ENCODE results near the gene ANKS1B.

The ANKS1B gene

DNA sequence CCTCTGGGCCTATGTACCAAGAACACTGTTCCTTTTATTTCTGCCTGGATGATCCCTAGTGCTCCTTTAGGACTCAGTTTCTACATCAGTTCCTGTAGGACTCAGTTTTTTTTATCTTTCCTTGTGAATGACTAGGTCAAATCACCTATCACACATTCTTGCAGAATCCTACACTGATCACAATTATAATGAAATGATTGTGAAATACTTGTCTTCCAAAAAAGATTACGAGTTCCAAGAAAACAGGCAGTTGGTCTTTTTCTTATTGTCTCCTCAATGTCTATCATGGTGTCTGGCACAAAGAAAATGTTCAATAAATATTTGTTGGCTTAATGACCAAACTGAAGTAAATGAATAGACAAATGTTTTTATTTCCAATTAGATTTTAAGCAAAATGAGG, 432.7 kb downstream of the ANKS1B start:
- no peak for DNase-seq

DNA sequence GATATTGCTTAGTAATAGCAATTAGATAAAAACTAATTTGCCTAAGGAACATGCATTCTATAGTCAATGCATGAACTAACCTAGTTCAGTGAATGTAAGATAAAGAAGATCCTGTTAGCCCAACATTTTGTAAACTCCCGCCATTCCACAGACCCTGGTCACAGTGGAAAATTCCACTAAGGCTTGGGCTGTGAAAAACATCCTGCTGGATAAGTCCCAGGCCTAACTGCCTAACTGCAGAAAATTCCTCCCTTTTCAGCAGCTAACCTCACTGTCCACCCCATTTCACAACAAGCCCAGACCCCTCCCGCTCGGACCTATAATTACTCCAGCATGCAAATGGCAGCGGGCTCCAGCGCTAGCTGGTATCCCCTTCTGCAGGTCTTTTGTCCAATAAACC, 435.1 kb downstream of the ANKS1B start:
- DNase-seq, result no peak

DNA sequence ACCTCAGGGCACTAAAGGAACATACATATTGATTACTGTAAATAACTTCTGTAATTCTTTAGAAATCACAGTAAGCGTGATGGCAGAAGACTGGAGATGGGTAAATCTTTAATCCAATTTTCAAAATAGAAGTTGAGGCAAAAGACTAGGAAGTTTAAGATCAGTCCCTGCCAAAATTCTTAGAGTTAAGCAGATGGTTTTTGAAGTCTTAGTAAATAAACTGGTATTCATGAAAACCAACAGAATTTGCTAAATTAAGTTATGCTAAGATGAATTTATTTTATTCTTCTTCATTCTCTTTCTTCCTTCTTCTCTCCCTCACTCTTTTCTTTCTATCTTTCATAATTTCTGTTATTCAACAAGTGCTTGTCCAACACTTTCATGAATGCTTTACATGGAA, 435.5 kb downstream of the ANKS1B start:
- DNase-seq, result no peak

DNA sequence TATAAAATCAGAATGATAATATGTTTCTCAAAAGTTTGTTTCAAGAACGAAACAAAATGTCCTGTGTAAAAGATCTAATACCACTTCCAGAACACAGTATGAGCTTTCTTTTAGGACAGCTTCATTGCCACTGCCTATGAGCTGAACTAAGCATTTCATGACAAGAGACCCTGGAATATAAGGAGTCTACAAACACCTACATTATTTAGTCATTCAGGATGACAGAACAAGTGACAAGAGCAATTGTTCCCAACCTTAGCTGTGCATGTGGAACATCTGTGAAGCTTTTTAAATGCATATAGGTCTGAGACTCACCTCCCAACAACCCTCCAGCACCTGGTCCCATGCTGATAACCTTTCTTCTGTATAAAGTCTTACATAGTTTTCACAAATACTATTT, 440.3 kb downstream of the ANKS1B start:
- DNase-seq, result no peak

DNA sequence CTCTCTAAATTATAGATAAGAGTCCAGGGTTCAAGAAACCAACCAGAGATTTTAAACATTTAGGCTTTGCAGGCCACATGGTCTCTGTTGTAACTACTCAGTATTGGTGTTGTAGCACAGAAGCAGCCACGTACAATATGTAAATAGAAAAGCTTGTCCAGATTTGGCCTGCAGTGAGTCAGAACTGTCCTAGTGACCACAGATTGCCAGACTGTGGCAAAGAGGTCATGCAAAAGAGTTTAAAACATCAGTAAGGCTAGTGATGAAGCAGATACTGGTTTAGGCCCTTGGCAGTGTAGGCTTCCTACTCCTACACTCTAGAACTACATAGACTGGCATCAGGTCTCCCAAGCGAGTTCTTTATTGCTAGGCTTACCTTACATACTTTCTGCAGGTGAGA, 454.8 kb downstream of the ANKS1B start:
- DNase-seq, result no peak

DNA sequence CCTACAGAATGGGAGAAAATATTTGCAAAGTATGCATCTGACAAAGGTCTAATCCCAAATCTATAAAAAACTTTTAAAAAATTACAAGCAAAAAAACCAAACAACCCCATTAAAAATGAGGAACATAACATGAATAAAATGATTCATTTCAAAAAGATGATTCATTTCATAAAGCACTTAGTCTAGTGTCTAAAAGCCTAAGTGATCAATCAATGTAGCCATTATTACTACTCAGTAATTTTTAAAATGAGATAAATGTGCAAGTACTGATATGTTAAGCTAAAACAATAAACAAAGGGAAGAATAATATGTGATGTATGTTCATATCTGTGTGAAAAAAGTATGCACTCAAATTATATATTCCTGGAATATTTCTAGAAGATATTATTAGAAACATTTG, 456.3 kb downstream of the ANKS1B start:
- no peak for DNase-seq

DNA sequence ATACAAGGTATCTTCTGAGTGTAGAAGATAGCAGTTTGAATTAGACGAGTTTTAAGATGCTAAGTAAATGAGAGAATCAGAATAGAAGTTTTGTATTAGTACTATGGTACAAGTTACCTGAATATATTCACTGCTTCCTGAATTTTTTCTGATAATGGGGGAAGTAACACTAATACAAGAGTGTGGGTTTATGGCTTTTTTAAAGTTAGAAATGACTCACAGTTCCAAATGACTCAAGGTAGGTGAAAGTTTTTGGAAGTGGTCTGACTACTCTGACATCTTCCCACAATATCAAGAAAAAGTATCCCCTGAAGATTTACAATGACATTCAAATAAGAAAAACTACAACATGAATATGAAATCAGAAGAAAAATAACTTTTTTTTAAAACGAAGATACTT, 460.9 kb downstream of the ANKS1B start:
- no peak for DNase-seq

DNA sequence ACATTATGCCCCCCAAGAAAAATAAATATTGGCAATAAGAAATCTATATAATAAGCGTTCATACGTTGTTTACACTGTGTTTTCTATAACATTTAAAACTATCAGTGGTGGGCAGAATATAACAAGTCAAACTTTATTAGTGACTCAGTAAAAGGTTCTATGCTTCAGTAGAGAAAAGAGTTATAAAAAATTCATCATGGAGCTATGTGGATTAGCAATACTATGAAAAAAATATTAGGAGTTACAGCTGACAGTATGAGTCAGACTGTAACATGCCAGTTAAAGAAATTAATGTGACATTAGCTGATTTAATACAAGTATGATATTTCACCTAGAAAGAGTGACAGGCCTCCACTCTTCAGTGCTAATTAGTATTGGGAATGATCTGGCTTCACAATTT, 462.3 kb downstream of the ANKS1B start:
- DNase-seq, result no peak

DNA sequence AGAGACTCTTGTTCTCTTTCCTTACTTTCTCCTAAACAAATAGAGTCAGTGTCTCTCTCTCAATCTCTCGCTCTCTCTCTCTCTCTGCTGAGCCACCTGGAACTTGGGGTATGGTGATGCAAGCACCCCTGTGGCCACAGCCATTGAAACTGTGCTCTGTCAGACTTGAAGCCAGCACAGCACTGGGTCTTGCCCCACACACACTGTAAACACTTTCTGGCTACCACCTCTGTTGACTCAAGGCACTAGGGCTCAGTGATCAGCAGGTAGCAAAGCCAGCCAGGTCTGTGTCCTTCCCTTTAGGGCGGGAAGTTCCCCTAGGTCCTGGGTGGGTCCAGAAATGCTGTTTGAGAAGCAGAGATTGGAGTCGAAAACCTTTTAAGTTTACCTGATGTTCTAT, 463.1 kb downstream of the ANKS1B start:
- no peak for DNase-seq

DNA sequence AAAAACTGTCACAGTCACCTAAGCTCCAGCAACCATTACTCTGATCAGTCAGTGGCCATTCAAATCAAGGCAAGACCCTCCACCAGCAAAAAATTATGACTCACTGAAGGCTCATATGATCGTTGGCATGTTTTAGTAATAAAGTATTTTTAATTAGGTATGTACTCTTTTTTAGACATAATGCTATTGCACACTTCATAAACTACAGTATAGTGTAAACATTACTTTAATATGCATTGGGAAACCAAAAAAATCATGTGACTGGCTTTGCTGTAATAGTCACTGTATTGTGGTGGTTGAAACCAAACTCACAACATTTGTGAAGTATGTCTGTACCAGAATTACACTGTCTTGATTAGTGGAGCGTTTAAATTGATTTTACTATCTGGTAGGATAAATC, 471.7 kb downstream of the ANKS1B start:
- DNase-seq, result no peak

DNA sequence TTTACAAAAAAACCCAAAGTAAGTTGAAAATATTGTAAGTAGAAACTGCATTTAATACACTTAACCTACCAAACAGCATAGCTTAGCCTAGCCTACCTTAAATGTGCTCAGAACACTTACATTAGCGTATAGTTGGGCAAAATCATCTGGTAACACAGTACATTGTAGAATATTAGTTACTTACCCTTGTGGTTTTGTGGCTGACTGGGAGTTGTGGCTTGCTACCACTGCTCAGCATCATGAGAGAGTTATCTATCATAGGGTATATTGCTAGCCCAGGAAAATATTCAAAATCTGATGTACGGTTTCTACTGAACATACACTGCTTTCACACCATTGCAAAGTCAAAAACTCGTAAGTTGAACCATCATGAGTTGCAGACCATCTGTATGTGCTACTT, 478.9 kb downstream of the ANKS1B start:
- DNase-seq, result no peak

DNA sequence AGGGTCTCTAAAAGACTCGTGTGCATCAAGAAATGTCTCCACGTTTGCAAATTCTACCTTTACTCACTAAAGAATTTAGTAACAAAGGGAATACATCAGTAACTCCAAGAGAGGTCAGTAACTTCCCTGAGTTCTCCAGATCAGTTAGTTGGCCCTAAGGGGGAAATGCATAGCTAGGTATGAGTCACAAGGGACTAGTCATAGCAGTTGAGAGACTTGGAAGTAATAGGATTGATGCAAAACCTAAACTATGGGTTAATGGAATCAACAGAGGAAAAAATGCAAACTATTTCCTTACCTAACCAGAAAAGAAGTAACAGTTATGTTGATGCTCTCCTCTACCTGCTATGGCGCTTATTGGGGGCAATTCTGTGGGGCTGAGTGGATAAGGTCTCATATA, 486.0 kb downstream of the ANKS1B start:
- no peak for DNase-seq

DNA sequence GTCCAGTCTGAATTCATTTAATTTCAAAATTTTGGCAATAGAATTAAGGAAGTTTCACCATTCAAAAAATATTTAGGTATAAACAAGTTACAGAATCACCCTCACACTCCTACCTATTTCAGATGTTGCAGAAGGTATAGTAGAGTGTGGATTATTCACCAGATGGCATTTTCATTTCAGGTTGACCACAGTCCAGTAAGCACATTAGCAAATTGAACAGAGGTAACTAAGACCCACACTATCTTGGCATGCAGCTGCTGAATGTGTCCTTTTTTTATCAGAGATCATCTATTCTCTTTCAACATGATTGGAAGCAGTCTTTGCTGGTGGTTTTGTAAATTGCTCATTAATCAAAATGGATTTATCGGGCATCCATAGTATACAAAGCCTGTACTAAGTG, 488.9 kb downstream of the ANKS1B start:
- no peak for DNase-seq

DNA sequence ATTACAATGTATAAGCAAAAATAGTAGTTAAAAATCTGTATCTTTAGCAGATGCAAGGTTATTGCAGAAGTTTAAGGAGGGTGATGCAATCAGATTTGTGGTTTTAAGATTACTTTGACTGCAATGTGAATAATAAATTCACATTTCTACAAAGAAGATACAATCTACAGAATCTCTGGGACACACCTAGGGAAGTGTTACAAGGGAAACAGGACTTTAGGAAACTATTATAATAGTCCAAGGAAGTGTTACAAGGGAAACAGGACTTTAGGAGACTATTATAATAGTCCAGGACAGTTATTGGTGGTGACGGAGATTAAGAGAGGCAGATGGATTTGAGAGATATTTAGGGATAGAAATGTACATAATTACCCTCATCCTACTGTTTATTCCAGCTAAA, 491.5 kb downstream of the ANKS1B start:
- DNase-seq, result no peak

DNA sequence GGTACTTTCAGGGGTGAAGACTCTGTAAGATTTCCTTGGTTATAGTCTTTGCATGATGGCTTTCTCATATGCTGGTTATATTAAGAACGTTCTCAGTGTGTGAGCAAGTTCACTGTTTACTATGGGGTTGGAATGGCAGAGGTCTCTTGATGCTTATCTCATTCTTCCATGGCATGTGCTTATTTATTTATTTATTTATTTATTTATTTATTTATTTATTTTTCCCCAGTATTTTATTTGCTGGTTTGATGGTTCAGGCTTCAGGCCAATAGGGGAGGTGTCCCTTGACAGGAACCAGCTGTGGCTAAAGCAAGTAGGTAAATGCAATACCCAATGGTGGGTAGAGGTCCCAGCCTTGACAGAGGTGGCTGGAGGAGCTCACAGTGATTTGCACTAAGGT, 498.5 kb downstream of the ANKS1B start:
- no peak for DNase-seq

DNA sequence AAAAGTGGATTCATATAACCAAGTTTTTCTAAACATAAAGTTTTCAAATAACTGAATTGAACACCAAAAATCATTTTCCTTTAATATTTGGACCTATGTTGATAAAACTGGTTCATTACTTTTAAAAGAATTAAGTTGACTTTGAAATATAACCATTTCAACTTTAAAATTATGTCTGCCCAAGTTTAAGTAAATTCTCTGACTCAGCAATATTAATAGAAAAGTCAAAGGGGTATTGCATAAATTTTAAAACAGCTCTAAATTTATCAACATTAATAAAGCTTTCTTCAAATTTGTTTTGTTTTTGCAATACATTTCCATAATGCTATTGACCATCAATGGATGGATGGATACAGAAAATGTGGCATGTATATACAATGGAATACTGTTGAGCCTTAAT, 505.6 kb downstream of the ANKS1B start:
- no peak for DNase-seq

DNA sequence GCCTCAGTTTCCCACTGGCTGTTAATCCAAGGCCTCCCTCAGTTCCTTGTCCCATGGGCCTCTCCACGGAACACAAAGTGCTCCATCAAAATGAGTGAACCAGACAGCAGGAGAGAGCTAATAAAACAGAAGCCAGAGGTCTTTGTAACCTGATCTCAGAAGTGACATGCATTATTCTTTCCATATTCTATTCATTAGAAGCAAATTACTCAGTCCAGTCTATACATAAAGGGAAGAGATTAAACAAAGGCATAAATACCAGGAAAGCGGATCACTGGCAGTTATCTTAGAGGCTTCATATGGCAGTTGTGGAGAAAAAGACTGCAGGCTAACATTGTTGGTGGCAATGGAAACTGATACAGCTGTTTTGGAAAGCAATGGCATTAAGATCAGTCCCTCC, 507.8 kb downstream of the ANKS1B start:
- DNase-seq, result no peak

DNA sequence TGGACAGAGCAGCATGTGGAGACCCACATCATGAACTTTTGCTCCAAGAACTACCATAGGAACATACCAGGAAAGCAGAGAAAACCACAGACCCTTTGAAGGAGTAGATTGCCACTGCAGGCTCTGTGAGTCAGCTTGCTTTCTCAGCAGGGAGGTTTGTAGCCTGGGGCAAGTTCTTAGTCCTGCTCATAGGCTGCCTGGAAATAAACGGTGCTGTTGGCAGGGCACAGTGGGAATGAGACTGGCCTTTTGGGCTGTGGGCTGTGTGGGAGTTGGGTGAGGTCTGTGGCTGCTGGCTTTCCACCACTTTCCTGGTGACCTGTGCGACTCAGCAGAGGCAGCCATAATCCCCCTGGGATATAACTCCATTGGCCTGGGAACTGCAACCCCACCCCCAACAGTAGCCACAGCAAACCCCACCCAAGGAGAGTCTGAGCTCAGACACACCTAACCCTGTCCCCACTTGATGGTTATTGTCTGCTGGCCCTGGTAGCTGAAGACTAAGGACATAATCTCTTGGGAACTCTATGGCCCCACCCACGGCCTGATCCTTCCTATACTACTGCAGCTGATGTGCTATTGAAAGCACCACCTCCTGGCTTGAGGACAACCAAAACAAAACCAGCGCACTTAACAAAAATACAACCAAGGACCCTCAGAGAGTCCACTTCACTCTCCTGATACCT, 529.2 kb downstream of the ANKS1B start:
- no peak for DNase-seq

DNA sequence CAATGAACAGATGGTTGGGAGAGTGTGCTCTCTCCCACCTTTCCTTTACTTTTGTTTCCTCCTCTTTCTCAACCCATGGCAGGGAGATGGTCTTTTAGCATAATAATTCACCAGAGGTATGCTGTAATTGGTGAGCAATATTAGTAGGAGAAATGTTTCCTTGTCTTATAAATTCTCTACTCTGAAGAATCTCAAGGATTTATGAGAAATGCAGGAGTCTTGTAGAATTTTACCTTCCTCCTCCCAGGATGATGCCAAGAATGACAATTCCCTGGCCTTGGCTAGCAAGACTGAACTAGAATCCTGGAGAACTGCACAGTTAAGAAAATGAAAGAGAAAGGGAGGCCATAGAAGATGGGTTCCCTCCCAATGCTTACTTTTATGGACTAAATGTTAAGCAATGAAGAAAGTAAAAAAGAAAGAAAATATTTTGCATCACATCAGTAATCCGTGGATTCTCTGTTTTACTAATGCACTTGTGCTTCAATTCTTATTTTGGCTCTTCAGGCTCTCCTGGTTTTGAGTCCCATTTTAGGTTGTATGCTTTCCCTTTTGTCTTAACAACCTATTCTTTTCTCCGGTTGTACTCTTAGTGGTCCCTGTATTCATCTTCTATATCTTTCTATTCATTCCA, 530.1 kb downstream of the ANKS1B start:
- DNase-seq, result no peak

DNA sequence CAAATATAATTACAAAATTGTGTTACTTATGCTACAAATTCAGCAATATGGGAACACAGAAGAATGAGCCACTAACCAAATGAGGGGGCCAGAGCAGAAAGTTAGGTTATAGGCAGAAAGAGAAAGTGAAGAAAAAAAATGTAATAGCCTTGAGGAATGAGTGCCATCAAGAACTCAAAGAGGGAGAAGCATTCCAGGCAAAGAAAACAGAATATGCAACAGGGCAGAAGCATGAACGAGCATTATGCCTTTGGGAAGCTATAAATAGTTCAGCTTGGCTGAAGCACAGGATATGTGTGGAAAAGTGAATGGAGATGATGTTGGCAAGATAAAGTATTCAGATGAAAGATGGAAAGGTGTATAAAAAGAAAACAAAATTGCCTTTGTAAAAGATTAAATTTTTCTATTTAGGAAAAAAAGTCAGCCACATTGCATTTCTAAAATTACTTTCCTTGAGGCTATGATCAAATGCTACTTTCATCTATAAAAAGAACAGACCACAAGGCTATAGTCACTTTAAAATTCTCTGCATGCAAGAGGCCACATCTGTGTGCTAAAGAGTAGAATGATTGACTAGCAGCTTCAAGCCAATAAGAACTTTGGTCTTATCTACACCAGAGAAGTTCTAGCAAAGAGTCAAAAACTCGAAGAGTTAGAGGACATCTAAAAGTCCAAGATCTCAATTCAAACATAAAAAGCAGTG, 530.7 kb downstream of the ANKS1B start:
- no peak for DNase-seq

DNA sequence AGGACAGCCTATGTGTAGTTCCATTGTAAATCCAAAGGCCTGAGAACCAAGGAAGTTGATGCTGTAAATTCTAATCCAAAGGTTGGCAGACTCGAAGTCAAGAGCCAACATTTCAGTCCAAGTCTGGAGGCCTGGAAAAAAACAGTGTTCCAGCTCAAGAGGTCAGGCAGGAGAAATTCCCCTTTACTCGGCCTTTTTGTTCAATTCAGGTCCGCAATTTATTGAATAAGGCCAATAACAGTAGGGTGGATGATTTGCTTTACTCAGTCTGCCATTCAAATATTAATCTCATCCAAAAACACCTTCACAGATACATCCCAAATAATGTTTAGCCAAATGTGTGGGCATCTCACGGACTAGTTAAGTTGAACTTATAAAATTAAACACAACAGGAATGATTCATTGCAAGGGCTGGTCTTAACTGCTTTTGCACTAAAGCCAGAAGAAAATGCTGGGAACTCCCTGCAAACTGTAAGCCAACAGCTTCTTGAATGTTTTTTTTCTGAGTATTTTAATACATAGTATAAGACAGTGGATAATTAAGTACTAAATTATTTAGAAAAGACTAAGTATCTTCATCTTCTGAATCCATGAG, 534.6 kb downstream of the ANKS1B start:
- DNase-seq, result no peak

DNA sequence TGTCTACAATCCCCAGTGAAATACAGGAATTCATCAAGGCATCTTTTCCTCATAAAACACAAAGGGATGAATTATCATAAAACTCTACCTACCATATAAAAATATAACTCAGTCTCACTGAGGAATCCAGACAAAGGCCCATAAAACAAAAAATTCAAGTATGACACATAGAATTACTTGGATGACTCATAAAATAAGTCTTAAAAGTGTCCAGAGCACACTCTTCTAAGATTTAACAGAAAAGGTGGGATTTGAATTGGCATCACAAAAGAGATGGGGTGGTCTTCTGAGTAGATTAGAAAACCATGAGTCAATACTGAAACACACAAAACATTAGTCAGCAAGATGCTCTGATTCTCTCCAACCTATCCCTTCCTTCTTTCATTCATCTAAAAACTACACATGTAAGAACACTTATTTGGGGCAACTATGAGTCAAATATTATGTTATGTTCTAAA, 539.8 kb downstream of the ANKS1B start:
- DNase-seq, result no peak

DNA sequence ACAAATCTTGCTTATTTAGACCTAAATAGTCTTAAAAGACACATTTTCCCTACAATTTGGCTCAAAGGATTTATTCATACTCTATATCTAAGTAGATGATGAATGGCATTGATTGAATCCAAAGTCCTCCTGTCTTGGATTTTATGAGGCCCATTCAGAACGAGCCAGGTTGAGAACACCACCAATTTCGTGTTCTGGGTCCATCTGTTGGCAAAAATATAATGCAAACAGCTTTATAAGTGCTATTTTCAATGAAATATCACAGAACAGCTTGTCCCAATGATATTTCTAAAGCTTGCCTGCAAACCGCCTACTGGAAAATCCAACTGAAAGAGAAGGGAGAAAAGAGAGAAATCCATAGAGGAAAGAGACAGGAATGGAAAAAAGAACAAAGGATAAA, 542.0 kb downstream of the ANKS1B start:
- DNase-seq, result no peak

DNA sequence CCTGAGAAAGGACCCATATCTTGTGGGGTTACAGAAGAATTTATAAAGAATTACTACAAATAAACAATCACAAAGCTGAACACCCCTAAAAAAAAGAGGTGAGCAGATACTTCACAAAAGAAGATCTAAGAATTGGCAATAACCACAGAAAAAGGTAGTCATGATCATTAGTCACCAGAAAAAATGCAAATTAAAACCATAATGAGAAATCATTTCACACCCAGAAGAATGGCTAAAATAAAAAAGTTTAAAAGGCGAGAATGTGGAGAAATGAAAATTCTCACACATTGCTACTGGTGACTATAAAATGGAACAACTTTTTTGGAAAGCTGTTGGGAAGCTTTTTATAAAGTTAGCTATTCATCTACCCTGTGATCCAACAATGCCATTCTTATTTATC, 545.3 kb downstream of the ANKS1B start:
- DNase-seq, result no peak
